SK-N-SH (cell line): ENCODE data around the gene DCANP1.

ENCODE experiments used
- EP300 ChIP-seq, 2 experiments: IDR thresholded peaks; 2 replicates each; pipeline versions ENCODE4 v1.4.0 to v1.6.1; 2012; ENCODE audit warnings: borderline replicate concordance in 1 of 2, low read depth in 1 of 2, low read length in 1 of 2
- FOXJ3 ChIP-seq: sonication (generic); formaldehyde crosslinking; IDR thresholded peaks from 2 replicates; pipeline ENCODE4 v1.5.1; 2020; ENCODE audit warnings: mild to moderate bottlenecking, missing genetic modification reagents
- GABPA ChIP-seq: IDR thresholded peaks from 2 replicates; pipeline ENCODE4 v1.4.0; 2012; ENCODE audit warnings: low read depth, mild to moderate bottlenecking
- JUND ChIP-seq: IDR thresholded peaks from 2 replicates; pipeline ENCODE4 v1.4.0; 2012
- NRF1 ChIP-seq: IDR thresholded peaks from 2 replicates; pipeline ENCODE4 v1.6.1; 2012; ENCODE audit warnings: low read depth, mild to moderate bottlenecking, low read length
- POLR2AphosphoS5 ChIP-seq: IDR thresholded peaks from 2 replicates; pipeline ENCODE4 v1.6.1; 2012; ENCODE audit warnings: low read depth, low read length
- RAD21 ChIP-seq: IDR thresholded peaks from 2 replicates; pipeline ENCODE4 v1.6.1; 2012; ENCODE audit warnings: mild to moderate bottlenecking, low read length
- REST ChIP-seq: IDR thresholded peaks from 2 replicates; pipeline ENCODE4 v1.6.1; 2012; ENCODE audit warnings: mild to moderate bottlenecking, low read depth, low read length, moderate library complexity
- RFX5 ChIP-seq: IDR thresholded peaks from 2 replicates; pipeline ENCODE4 v1.6.1; 2012; ENCODE audit warnings: mild to moderate bottlenecking, improper control_type of control experiment, low read length
- RXRA ChIP-seq: IDR thresholded peaks from 2 replicates; pipeline ENCODE4 v1.4.0; 2012; ENCODE audit warnings: low read depth, mild to moderate bottlenecking, borderline replicate concordance
- YY1 ChIP-seq: IDR thresholded peaks from 2 replicates; pipeline ENCODE4 v1.4.0; 2012; ENCODE audit warnings: low read depth, mild to moderate bottlenecking
- TF ChIP-seq, protein P1 (sequence below): fragments of 200-600 bp; sonication (generic); IDR thresholded peaks from 2 replicates; pipeline ENCODE4 v1.6.1; 2017; ENCODE audit warnings: antibody characterized with exemption, mild to moderate bottlenecking, moderate library complexity
- TF ChIP-seq, protein P2 (sequence below): IDR thresholded peaks from 2 replicates; pipeline ENCODE4; 2012

- TF ChIP-seq YY1 (no peak), RXRA (no peak), REST (no peak), NRF1 (no peak), EP300 (IDR thresholded peaks at IDR 0.05; ENCODE audit: borderline replicate concordance in 1 of 2, low read depth in 1 of 2, low read length in 1 of 2) (no peak), POLR2AphosphoS5 (no peak), RAD21 (peak; percentile 59), JUND (no peak), FOXJ3 (CRISPR knock-in tag) (no peak), RFX5 (no peak), GABPA (no peak)
- TF ChIP-seq, protein P1, sequence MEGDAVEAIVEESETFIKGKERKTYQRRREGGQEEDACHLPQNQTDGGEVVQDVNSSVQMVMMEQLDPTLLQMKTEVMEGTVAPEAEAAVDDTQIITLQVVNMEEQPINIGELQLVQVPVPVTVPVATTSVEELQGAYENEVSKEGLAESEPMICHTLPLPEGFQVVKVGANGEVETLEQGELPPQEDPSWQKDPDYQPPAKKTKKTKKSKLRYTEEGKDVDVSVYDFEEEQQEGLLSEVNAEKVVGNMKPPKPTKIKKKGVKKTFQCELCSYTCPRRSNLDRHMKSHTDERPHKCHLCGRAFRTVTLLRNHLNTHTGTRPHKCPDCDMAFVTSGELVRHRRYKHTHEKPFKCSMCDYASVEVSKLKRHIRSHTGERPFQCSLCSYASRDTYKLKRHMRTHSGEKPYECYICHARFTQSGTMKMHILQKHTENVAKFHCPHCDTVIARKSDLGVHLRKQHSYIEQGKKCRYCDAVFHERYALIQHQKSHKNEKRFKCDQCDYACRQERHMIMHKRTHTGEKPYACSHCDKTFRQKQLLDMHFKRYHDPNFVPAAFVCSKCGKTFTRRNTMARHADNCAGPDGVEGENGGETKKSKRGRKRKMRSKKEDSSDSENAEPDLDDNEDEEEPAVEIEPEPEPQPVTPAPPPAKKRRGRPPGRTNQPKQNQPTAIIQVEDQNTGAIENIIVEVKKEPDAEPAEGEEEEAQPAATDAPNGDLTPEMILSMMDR: peak; percentile 60
- TF ChIP-seq, protein P2, sequence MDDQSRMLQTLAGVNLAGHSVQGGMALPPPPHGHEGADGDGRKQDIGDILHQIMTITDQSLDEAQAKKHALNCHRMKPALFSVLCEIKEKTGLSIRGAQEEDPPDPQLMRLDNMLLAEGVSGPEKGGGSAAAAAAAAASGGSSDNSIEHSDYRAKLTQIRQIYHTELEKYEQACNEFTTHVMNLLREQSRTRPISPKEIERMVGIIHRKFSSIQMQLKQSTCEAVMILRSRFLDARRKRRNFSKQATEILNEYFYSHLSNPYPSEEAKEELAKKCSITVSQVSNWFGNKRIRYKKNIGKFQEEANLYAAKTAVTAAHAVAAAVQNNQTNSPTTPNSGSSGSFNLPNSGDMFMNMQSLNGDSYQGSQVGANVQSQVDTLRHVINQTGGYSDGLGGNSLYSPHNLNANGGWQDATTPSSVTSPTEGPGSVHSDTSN: no peak
Measured at GRCh38 chr5:135462304-135462703, 15.2 kb upstream of the DCANP1 start.
